Adrenal gland (tissue), 12 donors: ENCODE data around the gene ZNF438. TPM values are rescaled to one million over a fixed set of nuclear protein-coding genes. Genes with fewer than 3 reads are reported as not detected.

Source experiments
- DNase-seq, 7 donors: peaks; one replicate each; pipeline ENCODE4 v3.0.0-alpha.2; 2019 to 2020
- H3K27ac ChIP-seq, 5 donors: fragments of 200-600 bp; sonication (generic) in 4 of 5; 1 replicate in 3 of 5; 2 replicates in 2 of 5; pipeline versions ENCODE4 v1.5.1 to v1.8.0; 2016 to 2020; ENCODE audit warnings: mild to moderate bottlenecking in 1 of 5
- H3K27me3 ChIP-seq: fragments of 200-600 bp; 2 replicates; pipeline ENCODE4 v1.8.0; 2021
- H3K36me3 ChIP-seq, 2 donors: fragments of 200-600 bp; replicated peaks in 1 of 2; 1 replicate in 1 of 2; 2 replicates in 1 of 2; pipeline versions ENCODE4 v1.5.1 to v1.8.0; 2018 to 2022
- H3K4me1 ChIP-seq, 2 donors: fragments of 200-600 bp; replicated peaks in 1 of 2; 1 replicate in 1 of 2; 2 replicates in 1 of 2; pipeline versions ENCODE4 v1.5.1 to v1.8.0; 2018 to 2021
- H3K4me3 ChIP-seq, 4 donors: fragments of 200-600 bp; sonication (generic) in 3 of 4; one replicate each; pipeline ENCODE4 v1.5.1; 2016 to 2018
- H3K9me3 ChIP-seq, 3 donors: fragments of 200-600 bp; sonication (generic) in 1 of 3; replicated peaks in 1 of 3; 1 replicate in 2 of 3; 2 replicates in 1 of 3; pipeline versions ENCODE4 v1.5.1 to v1.8.0; 2016 to 2021
- POLR2A ChIP-seq, 2 donors: fragments of 450-650 bp; IDR thresholded peaks; one replicate each; pipeline ENCODE4 v1.6.1; 2017; ENCODE audit warnings: antibody characterized with exemption in 2 of 2, mild to moderate bottlenecking in 2 of 2, moderate library complexity in 1 of 2
- WGBS, 4 donors: extraction: QIAGEN DNeasy Blood & Tissue Kit in 2 of 4; methylation state at CpG; one replicate each; pipeline versions ENCODE4 v1.1.5 to v1.1.7; 2013 to 2017; 5-methylcytosine and 5-hydroxymethylcytosine counted together
- intact Hi-C, 2 donors: fragments of 100-400 bp; cut with DNase I; formaldehyde crosslinking; loops; one replicate each; pipeline versions ENCODE4 v1.14.1 to v1.15.0; 2022 to 2023
- polyA plus RNA-seq, 3 donors: library from polyadenylated mRNA; stranded (reverse); fragments of 200-250 nt in 2 of 3; fragments of 350-450 nt in 1 of 3; fragmentation: Illumina TruSeq in 1 of 3; extraction: RNeasy Lipid Tissue Mini Kit (QIAGEN cat#74804) in 1 of 3; gene quantifications; one replicate each; pipeline ENCODE4 v1.2.3, GENCODE V29; 2013 to 2014
- total RNA-seq, 9 donors: library from RNA; depleted of rRNA in 4 of 9; stranded (reverse); fragments of >200 nt in 4 of 9; fragments of 120-200 nt in 1 of 9; fragmentation: NEBNext Ultra II Directional in 1 of 9; extraction: Animal tissue kit (Norgen Biotek cat#: 25700) in 1 of 9; gene quantifications; one replicate each; pipeline versions ENCODE4 v1.1.0 to v1.2.4, GENCODE V29; 2013 to 2023
- TF ChIP-seq, protein P1 (sequence below), 6 experiments: fragments of 450-650 bp in 4 of 6; fragments of 200-600 bp in 2 of 6; sonication (generic) in 1 of 6; IDR thresholded peaks; 1 replicate in 5 of 6; 2 replicates in 1 of 6; pipeline versions ENCODE4 v1.5.1 to v1.8.0; 2016 to 2021; ENCODE audit warnings: antibody characterized with exemption in 6 of 6, mild to moderate bottlenecking in 2 of 6, moderate library complexity in 1 of 6
- donor health status: healthy with polysubstance abuse.
- donor health status: Bipolar disorder and iron deficiency.
- donor health status: DM: yes; HTN: yes; CAD: no.
- donor health status: DM: no; HTN: no; CAD: no.
- donor health status: DM: no; HTN: no; CAD: no.
- donor health status: DM: yes; HTN: yes; CAD: no.

Gene ZNF438
- total and polyA plus RNA-seq, 12 donors = 3.4 to 15.5 (median 5.7) TPM

DNA sequence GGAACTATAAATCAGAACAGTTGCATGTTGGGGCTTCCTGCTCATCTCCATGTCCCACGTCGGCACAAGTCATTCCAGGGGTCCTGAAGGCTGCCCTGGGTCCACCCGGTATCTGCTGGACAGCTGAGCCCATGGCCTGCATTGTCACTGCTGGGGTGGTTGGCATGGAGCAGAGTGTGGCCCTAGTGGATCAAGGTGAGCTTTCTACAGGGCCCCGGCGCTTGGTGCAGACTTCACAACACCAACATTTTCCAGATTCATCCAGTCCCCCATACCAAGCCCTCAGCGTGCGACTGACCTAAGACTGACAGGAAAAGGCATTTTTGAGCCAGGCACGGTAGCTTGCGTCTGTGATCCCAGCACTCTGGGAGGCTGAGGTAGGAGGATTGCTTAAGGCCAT is 226.6 kb downstream of the ZNF438 start:
- H3K27me3 ChIP-seq = no peaks in the 10 kb centered on the region
- no peak overlapping the region for H3K4me3 ChIP-seq
- WGBS, 4 donors = 83 to 93% (median 85%) methylated on average over 6 to 9 of the region's 9 CpGs
- H3K27ac ChIP-seq = peak overlapping the region in 1 of 5 donors; percentile 74
- DNase-seq = no peak
- H3K36me3 ChIP-seq = no peaks in the 10 kb centered on the region
- intact Hi-C loops = no loop called here
- no peaks in the 10 kb centered on the region for H3K9me3 ChIP-seq
- H3K4me1 ChIP-seq = no peaks in the 10 kb centered on the region
- no peak for TF ChIP-seq POLR2A (IDR thresholded peaks at IDR 0.05)
- TF ChIP-seq, protein P1, sequence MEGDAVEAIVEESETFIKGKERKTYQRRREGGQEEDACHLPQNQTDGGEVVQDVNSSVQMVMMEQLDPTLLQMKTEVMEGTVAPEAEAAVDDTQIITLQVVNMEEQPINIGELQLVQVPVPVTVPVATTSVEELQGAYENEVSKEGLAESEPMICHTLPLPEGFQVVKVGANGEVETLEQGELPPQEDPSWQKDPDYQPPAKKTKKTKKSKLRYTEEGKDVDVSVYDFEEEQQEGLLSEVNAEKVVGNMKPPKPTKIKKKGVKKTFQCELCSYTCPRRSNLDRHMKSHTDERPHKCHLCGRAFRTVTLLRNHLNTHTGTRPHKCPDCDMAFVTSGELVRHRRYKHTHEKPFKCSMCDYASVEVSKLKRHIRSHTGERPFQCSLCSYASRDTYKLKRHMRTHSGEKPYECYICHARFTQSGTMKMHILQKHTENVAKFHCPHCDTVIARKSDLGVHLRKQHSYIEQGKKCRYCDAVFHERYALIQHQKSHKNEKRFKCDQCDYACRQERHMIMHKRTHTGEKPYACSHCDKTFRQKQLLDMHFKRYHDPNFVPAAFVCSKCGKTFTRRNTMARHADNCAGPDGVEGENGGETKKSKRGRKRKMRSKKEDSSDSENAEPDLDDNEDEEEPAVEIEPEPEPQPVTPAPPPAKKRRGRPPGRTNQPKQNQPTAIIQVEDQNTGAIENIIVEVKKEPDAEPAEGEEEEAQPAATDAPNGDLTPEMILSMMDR (IDR thresholded peaks at IDR 0.05) = no peak

DNA sequence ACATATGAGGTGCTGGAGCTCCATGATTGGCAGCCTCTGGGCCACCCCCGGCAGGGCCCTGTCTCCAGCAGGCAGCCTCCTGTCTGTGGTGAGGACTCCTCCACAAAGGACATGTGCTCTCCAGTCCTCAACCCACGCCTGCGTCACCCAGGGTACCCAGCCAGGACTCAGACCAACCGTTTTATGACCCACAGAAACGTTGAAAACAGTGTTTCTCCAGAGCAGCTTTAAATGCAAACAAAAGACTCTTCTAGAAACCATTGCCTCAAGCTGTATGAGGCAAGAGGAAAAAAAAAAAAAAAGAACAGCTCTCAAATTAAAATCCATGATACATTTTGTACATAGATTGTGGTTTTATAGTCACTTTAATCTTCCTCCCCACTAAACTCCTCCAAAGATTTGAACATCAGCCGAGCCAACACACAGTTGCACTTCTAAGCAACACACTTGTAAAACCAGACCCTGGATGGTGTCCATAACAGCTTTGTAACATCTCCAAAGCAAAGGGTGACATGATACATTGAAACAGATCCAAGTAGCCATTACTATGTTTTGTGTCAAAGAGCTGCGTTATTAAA is 227.1 kb downstream of the ZNF438 start:
- intact Hi-C loops = no loop called here
- no peak for DNase-seq
- peak overlapping the region in 2 of 5 donors; percentile 45 to 79 for H3K27ac ChIP-seq

DNA sequence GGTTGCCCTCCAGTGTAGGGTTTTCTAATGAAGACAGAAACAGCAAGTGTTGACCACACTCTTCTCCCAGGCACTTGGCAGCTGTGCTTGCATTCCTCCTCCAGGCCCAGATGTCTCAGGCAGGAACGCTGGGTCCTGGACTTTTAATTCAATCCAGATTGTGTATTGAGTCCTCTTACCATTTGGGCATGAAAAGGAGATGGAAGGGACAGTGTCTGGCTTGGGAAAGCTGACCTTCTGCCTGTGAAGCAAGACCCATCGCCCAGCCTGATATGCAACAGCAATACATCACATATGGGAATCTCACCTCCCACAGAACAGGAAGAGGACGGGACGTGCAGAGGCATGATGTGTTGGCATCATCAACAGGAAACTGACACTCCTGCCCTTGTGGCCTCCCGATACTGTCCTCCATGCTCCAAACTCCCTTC is 227.8 kb downstream of the ZNF438 start:
- no peaks in the 10 kb centered on the region for H3K27me3 ChIP-seq
- no peaks in the 10 kb centered on the region for H3K4me1 ChIP-seq
- H3K36me3 ChIP-seq = no peaks in the 10 kb centered on the region
- peak in 5 of 7 donors; percentile 24 to 65 (median 40) for DNase-seq
- intact Hi-C loops = no loop called here
- H3K27ac ChIP-seq = peak overlapping the region in 2 of 5 donors; percentile 45 to 79
- H3K4me3 ChIP-seq = no peak overlapping the region
- 47 to 66% (median 56%) methylated on average over 5 of the region's 5 CpGs for WGBS, 4 donors
- no peaks in the 10 kb centered on the region for H3K9me3 ChIP-seq
- TF ChIP-seq, protein P1 (IDR thresholded peaks at IDR 0.05) = no peak
- no peak for TF ChIP-seq POLR2A (IDR thresholded peaks at IDR 0.05)

More for the DNA sequence above, 227.1 kb downstream of the ZNF438 start:
- 63 to 73% (median 65%) methylated on average over 7 of the region's 7 CpGs for WGBS, 4 donors
- H3K4me1 ChIP-seq = no peaks in the 10 kb centered on the region
- no peaks in the 10 kb centered on the region for H3K36me3 ChIP-seq
- no peak for TF ChIP-seq POLR2A (IDR thresholded peaks at IDR 0.05)
- TF ChIP-seq, protein P1 (IDR thresholded peaks at IDR 0.05) = no peak
- no peaks in the 10 kb centered on the region for H3K9me3 ChIP-seq
- H3K27me3 ChIP-seq = no peaks in the 10 kb centered on the region
- H3K4me3 ChIP-seq = no peak overlapping the region

DNA sequence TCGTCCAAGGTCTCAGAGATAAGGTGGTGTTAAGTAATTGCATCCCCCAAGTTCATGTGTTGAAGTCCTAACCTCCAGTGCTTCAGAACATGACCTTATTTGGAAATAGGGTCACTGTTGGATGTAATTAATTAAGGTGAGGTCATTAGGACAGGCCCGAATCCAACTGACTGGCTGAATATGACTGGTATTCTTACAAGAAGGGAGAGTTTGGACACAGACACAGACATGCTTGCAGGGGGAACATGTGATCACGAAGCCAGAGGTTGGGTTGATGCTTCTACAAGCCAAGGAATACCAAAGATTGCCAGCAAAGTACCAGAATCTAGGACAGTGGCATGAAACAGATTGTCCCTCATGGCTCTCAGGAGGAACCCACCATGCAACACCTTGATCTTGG is 228.6 kb downstream of the ZNF438 start:
- no peaks in the 10 kb centered on the region for H3K27me3 ChIP-seq
- no peaks in the 10 kb centered on the region for H3K36me3 ChIP-seq
- peak overlapping the region in 1 of 5 donors; percentile 79 for H3K27ac ChIP-seq
- 63 to 67% (median 65%) methylated on average over 3 of the region's 3 CpGs for WGBS, 4 donors
- H3K4me1 ChIP-seq = no peaks in the 10 kb centered on the region
- DNase-seq = no peak
- intact Hi-C loops = no loop called here
- TF ChIP-seq POLR2A (IDR thresholded peaks at IDR 0.05) = no peak
- TF ChIP-seq, protein P1 (IDR thresholded peaks at IDR 0.05) = no peak
- H3K4me3 ChIP-seq = no peak overlapping the region
- no peaks in the 10 kb centered on the region for H3K9me3 ChIP-seq
